T-helper 17 cell (primary cell): ENCODE measurements around the gene IGSF11. TPM values are rescaled to one million over a fixed set of nuclear protein-coding genes. Genes with fewer than 3 reads are reported as not detected.

ENCODE experiments used
- ATAC-seq: fragments of 150-1000 bp; cut with Tn5 transposase; 2 replicates; pipeline ENCODE4 v1.10.0; 2021; ENCODE audit warnings: mild to moderate bottlenecking, moderate library complexity
- DNase-seq, 3 donors: peaks; one replicate each; pipeline versions ENCODE4 v3.0.0 to v3.0.0-alpha.2; 2020 to 2021
- H3K9me3 ChIP-seq: one replicate; pipeline ENCODE4 v1.7.0; 2013; ENCODE audit warnings: low read length, mild to moderate bottlenecking; ENCODE audit not compliant: control insufficient read depth, poor library complexity, severe bottlenecking
- H3K27ac Mint-ChIP-seq: one replicate; pipeline ENCODE4 v1.8.0; 2022; ENCODE audit warnings: mild to moderate bottlenecking, moderate library complexity, mixed read lengths
- H3K27me3 Mint-ChIP-seq: one replicate; pipeline ENCODE4 v1.8.0; 2022; ENCODE audit warnings: mixed read lengths
- H3K36me3 Mint-ChIP-seq: one replicate; pipeline ENCODE4 v1.8.0; 2022; ENCODE audit warnings: low read depth, mixed read lengths
- H3K4me1 Mint-ChIP-seq: one replicate; pipeline ENCODE4 v1.8.0; 2022; ENCODE audit warnings: mild to moderate bottlenecking, mixed read lengths
- H3K4me3 Mint-ChIP-seq: one replicate; pipeline ENCODE4 v1.8.0; 2022; ENCODE audit warnings: mild to moderate bottlenecking, moderate library complexity, mixed read lengths
- total RNA-seq, 4 donors: library from RNA in 2 of 4; stranded (reverse) in 2 of 4; gene quantifications; one replicate each; pipeline ENCODE4 v1.2.3 and lab custom pipeline; 2022 to 2026

The IGSF11 gene
- total RNA-seq, 2 donors from 2014 or later: 1.6 TPM; not detected in 1

DNA sequence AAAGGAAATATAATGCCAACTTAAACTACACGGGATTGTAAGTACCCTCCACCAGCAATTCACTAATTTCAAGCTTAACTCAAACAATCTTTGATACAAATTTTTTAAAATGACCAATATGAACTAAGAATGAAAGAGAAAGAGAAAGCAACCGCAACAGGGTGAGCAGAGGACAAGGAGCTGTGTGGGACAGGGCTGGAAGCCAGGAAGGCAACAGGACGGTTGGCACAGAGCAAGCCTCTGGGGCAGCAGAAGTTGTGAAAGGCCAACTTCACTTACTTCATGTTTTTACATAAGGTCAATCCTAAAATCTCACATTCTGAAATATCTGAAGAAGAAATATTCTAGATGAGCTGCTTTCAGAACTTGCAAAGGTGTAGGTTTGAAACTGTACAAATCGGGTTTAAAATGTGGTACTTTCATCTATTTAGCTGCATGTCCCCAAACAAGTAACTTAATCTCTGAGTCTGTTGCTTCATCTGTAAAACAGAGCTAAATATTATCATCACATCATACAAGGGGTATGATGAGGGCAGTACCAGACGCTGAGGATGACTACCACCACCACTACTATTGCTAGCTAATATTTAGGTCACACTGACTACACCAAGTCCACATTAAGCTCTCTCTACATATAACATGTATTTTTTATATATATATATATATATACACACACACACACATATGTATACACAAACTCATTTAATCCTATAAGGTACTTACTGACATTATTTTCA is 101.7 kb downstream of the IGSF11 start:
- Mint-ChIP-seq H3K36me3 (no peaks in the 10 kb centered on the region), H3K4me1 (peaks cover 2% of the 10 kb centered on the region), H3K27me3 (no peaks in the 10 kb centered on the region), H3K4me3 (peak overlapping the region; percentile 15), H3K27ac (no peak overlapping the region)
- DNase-seq: no peak
- H3K9me3 ChIP-seq: no peaks in the 10 kb centered on the region
- ATAC-seq: no peak

DNA sequence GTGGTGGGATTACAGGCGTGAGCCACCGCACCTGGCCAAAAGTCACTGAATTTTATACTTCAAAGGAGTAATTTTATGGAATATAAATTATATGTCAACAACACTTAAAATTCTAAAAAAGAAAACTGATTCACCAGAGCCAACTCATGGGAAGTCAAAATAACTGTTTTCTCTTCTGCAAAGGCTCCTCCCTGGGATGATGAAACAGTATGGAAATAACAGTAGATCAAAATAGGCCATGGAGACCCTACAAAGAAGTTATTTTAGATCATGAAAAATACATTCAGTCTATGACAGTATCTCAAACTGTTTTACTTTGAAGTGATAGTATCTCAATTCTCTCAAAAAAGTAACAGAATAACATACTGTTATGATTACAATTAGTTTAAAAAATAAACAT is 102.7 kb downstream of the IGSF11 start:
- H3K9me3 ChIP-seq: no peaks in the 10 kb centered on the region
- no peak for ATAC-seq
- Mint-ChIP-seq H3K36me3 (no peaks in the 10 kb centered on the region), H3K27me3 (no peaks in the 10 kb centered on the region), H3K27ac (no peak overlapping the region), H3K4me1 (peaks cover 2% of the 10 kb centered on the region), H3K4me3 (no peak overlapping the region)
- no peak for DNase-seq

DNA sequence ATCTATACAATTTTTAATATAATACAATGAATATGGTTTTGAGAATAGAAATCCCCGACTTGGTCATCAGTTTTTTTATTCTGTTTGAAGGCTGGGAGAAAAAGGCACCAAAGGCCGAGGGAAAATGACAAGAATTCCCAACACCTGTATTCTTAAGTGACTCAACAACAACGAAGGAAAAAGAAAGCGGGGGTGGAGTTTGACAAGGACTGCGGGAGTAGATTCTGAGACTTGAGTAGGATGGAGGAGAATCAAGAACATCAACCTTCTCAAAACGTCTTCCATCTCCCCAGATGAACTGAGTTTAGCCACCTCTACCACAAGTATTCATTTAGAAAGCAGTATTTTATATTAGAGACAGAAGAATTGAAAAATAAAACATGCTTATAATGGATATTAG is 107.2 kb downstream of the IGSF11 start:
- Mint-ChIP-seq H3K27ac (no peak overlapping the region), H3K27me3 (no peaks in the 10 kb centered on the region), H3K36me3 (no peaks in the 10 kb centered on the region), H3K4me1 (peaks cover 2% of the 10 kb centered on the region), H3K4me3 (no peak overlapping the region)
- H3K9me3 ChIP-seq: no peaks in the 10 kb centered on the region
- ATAC-seq (no peak), DNase-seq (no peak)

DNA sequence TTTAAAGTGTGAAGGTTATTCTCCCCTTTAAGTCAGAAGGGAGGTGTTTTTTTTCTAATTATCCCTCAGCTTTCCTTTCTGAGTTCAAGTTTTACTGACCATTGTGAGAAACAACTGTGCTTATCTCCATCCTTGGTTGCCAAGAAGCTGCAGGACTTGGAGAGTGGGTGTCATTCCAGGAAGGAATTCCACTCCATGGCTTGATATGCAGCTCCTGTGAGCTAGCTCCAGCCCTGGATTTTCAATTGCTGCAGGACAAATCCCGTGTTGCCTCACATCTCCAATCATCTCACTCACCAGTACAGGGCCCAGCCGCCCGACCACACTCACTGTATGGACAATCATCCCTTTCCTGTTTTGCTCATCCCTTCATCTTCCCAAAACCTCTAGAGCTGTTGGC is 122.5 kb downstream of the IGSF11 start:
- peaks cover 32% of the 10 kb centered on the region for H3K27me3 Mint-ChIP-seq
- DNase-seq (no peak), ATAC-seq (no peak)
- no peak overlapping the region for H3K4me3 Mint-ChIP-seq
- H3K9me3 ChIP-seq: no peaks in the 10 kb centered on the region
- H3K4me1 Mint-ChIP-seq: no peaks in the 10 kb centered on the region
- H3K27ac Mint-ChIP-seq: no peak overlapping the region
- H3K36me3 Mint-ChIP-seq: peaks cover 5% of the 10 kb centered on the region

DNA sequence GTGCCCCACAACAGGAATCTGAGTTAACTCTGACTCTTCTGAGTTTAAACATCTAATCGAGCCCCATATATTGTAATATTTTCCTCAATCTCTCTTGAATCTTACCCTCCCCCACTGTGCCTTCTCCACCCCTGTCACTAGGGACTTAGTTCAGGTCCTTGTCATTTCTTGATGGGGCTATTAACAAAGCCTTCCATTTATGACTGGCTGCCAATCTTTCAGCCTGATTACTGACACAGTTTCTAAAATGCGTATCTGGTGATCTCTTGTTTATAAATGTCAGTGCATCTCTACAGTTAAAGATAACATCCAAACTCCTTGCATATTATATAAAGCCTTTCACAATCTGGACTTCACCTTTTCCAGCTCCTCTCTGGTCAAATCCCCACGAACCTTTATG is 124.3 kb downstream of the IGSF11 start:
- peaks cover 32% of the 10 kb centered on the region for H3K27me3 Mint-ChIP-seq

DNA sequence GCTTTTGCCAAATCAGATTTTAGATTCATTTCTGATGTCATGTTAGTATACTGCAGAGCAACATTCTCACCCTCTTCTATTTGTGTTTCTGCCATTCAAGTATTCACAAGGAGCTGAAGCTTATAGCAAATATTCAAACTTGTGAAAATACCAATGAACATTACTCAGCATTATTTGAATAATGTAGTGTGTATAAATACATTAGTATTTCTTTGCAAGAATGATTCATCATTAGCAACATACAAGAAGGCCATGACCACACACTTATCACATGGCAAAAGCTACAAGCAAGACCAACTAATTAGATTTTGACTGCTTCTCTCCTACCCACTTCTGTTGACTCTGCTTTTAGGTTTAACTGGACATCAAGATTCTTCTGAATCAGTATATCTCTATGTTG is 124.9 kb downstream of the IGSF11 start:
- Mint-ChIP-seq H3K4me1 (peaks cover 3% of the 10 kb centered on the region), H3K27ac (no peak overlapping the region), H3K36me3 (peaks cover 5% of the 10 kb centered on the region), H3K27me3 (peaks cover 32% of the 10 kb centered on the region), H3K4me3 (no peak overlapping the region)
- H3K9me3 ChIP-seq: no peaks in the 10 kb centered on the region
- DNase-seq: no peak
- no peak for ATAC-seq

More for the DNA sequence above, 124.3 kb downstream of the IGSF11 start:
- Mint-ChIP-seq H3K36me3 (peaks cover 5% of the 10 kb centered on the region), H3K4me3 (no peak overlapping the region), H3K4me1 (peaks cover 3% of the 10 kb centered on the region), H3K27ac (no peak overlapping the region)
- DNase-seq: no peak
- H3K9me3 ChIP-seq: no peaks in the 10 kb centered on the region
- ATAC-seq: no peak

DNA sequence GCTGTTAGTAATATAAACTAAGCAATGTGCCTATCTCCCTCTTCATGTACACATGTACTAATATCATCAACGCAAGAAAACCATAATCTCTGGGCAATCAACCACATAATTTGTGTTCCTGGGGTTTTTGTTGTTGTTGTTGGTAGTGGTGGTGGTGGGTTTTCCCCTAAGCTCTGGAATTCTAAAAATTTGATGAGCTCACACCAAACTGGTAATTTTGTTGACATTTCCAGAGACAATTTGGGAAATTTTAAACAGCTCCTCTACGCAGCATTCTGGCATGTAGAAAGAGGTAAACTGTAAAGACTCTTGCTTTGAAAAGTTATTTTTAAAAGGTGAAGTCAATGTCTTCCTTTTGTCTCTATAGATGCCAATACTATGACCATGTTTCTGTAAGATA is 126.7 kb downstream of the IGSF11 start:
- no peak overlapping the region for H3K27ac Mint-ChIP-seq
- peaks cover 5% of the 10 kb centered on the region for H3K36me3 Mint-ChIP-seq
- no peak overlapping the region for H3K4me3 Mint-ChIP-seq
- DNase-seq (no peak), ATAC-seq (no peak)
- H3K27me3 Mint-ChIP-seq: peaks cover 26% of the 10 kb centered on the region
- no peaks in the 10 kb centered on the region for H3K9me3 ChIP-seq
- peaks cover 3% of the 10 kb centered on the region for H3K4me1 Mint-ChIP-seq

DNA sequence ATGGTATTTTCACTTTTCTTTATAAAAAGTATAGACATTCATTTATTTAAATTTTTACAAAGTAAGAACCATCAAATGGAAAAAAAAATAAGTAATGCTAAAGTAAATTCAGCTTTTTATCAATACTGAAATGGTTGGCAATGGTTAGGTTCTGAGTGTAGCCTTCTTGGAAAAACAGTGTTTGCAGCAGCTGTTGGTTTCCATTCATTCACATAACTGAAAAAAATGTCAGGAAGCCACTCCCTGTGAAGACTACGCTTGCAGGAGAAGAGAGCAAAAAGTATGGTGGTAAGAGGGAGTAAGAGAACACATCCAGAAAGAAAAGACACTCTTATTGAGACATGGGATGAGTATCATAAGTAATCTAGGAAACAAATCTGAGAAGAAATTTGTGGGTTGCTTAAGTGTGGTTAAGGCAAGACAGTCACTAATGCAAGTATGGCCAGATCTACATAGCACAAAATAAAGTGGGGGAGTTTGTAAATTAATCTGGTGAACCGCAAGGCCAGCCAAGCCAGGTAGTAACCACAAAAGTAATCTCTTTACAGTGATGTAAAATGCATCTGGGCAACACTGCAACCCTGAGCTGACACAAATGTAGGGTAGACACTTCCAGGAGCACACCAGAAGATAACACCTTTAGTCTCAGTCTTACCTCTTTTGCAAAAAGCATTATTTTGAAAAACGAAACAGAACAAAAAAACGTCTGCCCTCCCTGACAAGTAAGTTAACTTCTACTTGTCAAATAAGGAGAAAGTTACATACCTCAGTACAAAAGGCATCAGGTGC is 133.7 kb downstream of the IGSF11 start:
- ATAC-seq (peak; percentile 33), DNase-seq (no peak)
- no peak overlapping the region for H3K4me3 Mint-ChIP-seq
- no peaks in the 10 kb centered on the region for H3K36me3 Mint-ChIP-seq
- peaks cover 6% of the 10 kb centered on the region for H3K4me1 Mint-ChIP-seq
- H3K9me3 ChIP-seq: no peaks in the 10 kb centered on the region
- H3K27ac Mint-ChIP-seq: no peak overlapping the region
- H3K27me3 Mint-ChIP-seq: peaks cover 7% of the 10 kb centered on the region

DNA sequence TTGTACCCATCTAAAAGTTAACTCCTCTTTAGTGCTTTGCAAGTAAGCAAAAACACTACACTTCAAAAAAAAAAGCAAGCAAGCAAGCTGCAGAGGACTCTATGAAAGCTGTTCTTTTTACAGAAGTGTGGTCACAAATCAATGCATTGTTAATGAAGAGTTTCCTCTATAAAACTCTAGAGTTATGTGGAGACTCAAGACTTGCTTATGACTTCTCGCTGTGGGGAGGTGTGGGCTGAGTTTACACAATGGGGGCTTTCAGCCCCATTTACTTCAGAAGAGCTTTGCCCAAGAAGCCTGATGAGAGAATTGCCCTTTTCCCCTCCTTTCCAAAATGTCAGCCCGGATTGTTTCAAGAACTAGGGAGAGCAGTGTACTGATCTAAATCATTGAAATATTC is 144.4 kb downstream of the IGSF11 start:
- H3K4me3 Mint-ChIP-seq: peak overlapping the region; percentile 7
- peaks cover 2% of the 10 kb centered on the region for H3K36me3 Mint-ChIP-seq
- DNase-seq (no peak), ATAC-seq (no peak)
- no peak overlapping the region for H3K27ac Mint-ChIP-seq
- H3K9me3 ChIP-seq: no peaks in the 10 kb centered on the region
- H3K27me3 Mint-ChIP-seq: peaks cover 29% of the 10 kb centered on the region
- peaks cover 4% of the 10 kb centered on the region for H3K4me1 Mint-ChIP-seq

DNA sequence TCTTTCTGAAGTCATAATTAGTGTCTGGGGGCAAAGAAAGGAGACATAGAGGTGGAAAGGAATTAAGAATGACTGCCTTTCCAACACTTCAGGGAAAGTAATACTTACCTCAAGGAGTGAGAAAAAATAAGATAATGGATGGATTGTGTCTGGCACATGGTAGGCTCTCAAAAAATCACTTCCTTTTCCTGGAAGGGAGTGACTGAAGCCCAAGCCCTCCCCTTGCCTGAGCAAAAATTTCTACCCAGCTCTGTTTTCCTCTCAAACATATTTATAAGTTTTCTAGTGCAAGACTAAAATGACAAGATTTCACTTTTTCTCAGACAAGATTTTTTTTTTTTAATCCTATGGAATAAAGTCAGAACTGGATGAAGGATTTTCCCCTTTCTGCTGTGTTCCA is 145.0 kb downstream of the IGSF11 start:
- no peak for ATAC-seq
- Mint-ChIP-seq H3K4me3 (no peak overlapping the region), H3K4me1 (peaks cover 9% of the 10 kb centered on the region), H3K36me3 (peaks cover 2% of the 10 kb centered on the region), H3K27ac (no peak overlapping the region), H3K27me3 (peaks cover 29% of the 10 kb centered on the region)
- H3K9me3 ChIP-seq: no peaks in the 10 kb centered on the region
- DNase-seq: no peak

DNA sequence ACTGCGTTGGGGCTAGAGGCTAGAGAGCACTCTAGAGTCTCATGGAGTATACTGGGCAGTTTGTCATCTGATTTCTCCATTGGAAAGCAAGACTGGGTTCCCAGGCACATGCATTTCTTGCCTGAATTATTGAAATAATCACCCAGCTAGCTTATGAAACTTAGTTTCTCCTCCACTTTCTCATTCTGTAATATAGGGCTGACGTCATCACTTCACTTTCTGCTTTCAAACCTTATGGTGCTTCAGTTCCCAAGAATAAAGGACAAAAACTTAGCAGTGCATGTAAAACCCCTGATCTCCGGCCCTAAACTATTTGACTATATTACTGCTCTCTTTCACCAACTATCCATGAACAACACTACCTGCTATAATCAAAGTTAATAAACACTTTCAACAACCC is 147.9 kb downstream of the IGSF11 start:
- ATAC-seq (no peak), DNase-seq (no peak)
- peaks cover 15% of the 10 kb centered on the region for H3K4me1 Mint-ChIP-seq
- H3K27ac Mint-ChIP-seq: no peak overlapping the region
- no peaks in the 10 kb centered on the region for H3K9me3 ChIP-seq
- no peak overlapping the region for H3K4me3 Mint-ChIP-seq
- peaks cover 33% of the 10 kb centered on the region for H3K27me3 Mint-ChIP-seq
- peaks cover 5% of the 10 kb centered on the region for H3K36me3 Mint-ChIP-seq

DNA sequence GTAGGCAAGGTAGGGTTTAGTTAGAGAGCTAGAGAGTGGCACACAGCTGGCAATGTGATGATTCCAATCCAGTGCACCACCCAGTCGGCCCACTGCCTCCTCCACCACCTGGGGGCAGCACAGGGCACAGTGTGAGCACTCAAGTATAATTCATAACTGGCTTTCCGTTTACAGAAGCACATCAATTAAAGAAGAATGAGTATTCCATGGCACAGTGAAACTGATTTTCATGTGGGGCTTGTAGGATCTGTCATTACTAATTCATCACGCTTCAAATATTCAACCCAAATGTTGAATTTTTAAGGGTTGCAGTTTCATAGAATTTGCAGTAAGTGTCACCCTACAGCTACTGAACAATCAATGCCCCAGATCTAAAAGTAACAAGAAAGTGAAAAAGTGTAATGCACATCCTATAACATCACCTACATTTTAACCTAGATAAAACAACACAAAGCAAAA is 149.9 kb downstream of the IGSF11 start:
- DNase-seq (peak; percentile 46 to 74 (median 54)), ATAC-seq (peak; percentile 91)
- peaks cover 44% of the 10 kb centered on the region for H3K27me3 Mint-ChIP-seq

DNA sequence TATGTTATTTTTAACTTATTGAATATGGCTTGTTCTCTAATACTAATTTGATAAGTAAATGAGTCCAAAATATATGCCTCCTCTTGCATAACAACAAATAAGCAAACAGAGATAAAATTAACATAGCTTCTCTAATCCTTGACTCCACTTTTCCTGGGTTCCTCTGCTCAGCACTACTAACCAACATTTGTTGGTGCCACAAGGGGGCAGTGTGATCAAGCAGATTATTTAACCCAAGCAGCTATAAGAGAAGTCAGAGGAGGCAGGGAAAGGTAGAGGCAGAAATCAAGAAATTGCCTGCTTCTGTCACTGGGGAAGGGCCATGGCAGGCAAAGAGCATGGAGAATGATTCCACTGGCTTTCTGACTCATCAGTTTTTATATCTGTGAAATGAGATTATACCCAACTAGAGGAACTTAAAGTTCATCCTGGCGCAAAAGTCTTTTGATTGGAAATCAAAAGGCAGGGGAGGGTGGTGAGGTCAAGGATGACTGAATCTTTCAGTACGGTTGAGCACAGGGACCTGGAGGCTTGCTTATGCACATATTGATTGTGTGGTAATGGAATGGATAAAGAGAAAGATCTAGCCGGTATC is 152.2 kb downstream of the IGSF11 start:
- Mint-ChIP-seq H3K27ac (peak overlapping the region; percentile 85), H3K4me1 (peaks cover 14% of the 10 kb centered on the region), H3K36me3 (peaks cover 5% of the 10 kb centered on the region), H3K27me3 (peaks cover 40% of the 10 kb centered on the region), H3K4me3 (no peak overlapping the region)
- DNase-seq (peak; percentile 21 to 56 (median 35)), ATAC-seq (peak; percentile 67)
- H3K9me3 ChIP-seq: no peaks in the 10 kb centered on the region

More for the DNA sequence above, 149.9 kb downstream of the IGSF11 start:
- Mint-ChIP-seq H3K4me1 (peaks cover 15% of the 10 kb centered on the region), H3K36me3 (peaks cover 5% of the 10 kb centered on the region), H3K27ac (no peak overlapping the region), H3K4me3 (no peak overlapping the region)
- H3K9me3 ChIP-seq: no peaks in the 10 kb centered on the region
